SJSA1 (cell line): ENCODE data around the gene RPL22L1. TPM values are rescaled to one million over a fixed set of nuclear protein-coding genes. Genes with fewer than 3 reads are reported as not detected.
"Not testable (repeated sequence)": the region's sequence is repeated elsewhere in the genome, so short reads cannot be mapped to it uniquely, and the experiment has no call there.

ENCODE experiments used
- DNase-seq, 2 experiments: peaks; one replicate each; pipeline ENCODE4 v3.0.0-alpha.2; 2015 to 2020; ENCODE audit warnings: low spot score in 2 of 2, low read depth in 1 of 2
- H3K27ac ChIP-seq: fragments of 250-450 bp; sonication (Bioruptor Pico); 2 replicates; pipeline ENCODE4 v1.5.1; 2020; ENCODE audit warnings: mild to moderate bottlenecking, moderate library complexity
- H3K27me3 ChIP-seq: fragments of 250-450 bp; sonication (Bioruptor Pico); replicated peaks from 2 replicates; pipeline ENCODE4 v1.5.1; 2020; ENCODE audit warnings: mild to moderate bottlenecking, moderate library complexity
- H3K36me3 ChIP-seq: fragments of 250-450 bp; sonication (Bioruptor Pico); 2 replicates; pipeline ENCODE4 v1.5.1; 2020; ENCODE audit warnings: mild to moderate bottlenecking
- H3K4me1 ChIP-seq: fragments of 250-450 bp; sonication (Bioruptor Pico); replicated peaks from 2 replicates; pipeline ENCODE4 v1.6.1; 2021; ENCODE audit warnings: mild to moderate bottlenecking
- H3K4me3 ChIP-seq: fragments of 250-450 bp; sonication (Bioruptor Pico); 2 replicates; pipeline ENCODE4 v1.5.1; 2020; ENCODE audit warnings: mild to moderate bottlenecking
- H3K9me3 ChIP-seq: fragments of 250-450 bp; sonication (Bioruptor Pico); replicated peaks from 2 replicates; pipeline ENCODE4 v1.5.1; 2020; ENCODE audit warnings: mild to moderate bottlenecking
- total RNA-seq: library from RNA; depleted of rRNA; stranded (reverse); fragments of >200 nt; shearing (Covaris generic); gene quantifications from 2 replicates; pipeline ENCODE4 v1.2.3, GENCODE V29; 2014

The RPL22L1 gene
- total RNA-seq, 1 experiment from 2014 or later: 38.9 TPM

DNA sequence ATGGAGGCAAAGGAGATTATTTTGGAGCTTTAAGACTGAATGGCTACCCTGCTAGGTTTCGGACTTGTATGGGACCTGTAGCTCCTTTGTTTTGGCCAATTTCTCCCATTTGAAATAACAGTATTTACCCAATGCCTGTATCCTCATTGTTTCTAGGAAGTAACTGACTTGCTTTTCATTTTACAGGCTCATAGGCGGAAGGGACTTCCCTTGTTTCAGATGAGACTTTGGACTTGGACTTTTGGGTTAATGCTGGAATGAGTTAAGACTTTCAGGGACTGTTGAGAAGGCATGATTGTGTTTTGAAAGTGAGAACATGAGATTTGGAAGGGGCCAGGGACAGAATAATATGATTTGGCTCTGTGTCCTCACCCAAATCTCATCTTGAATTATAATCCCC is 28.0 kb upstream of the RPL22L1 start:
- no peak overlapping the region for H3K4me3 ChIP-seq
- H3K27ac ChIP-seq: no peak overlapping the region
- no peak for DNase-seq
- H3K36me3 ChIP-seq: no peaks in the 10 kb centered on the region
- H3K4me1 ChIP-seq: no peaks in the 10 kb centered on the region
- no peaks in the 10 kb centered on the region for H3K27me3 ChIP-seq
- no peaks in the 10 kb centered on the region for H3K9me3 ChIP-seq

GRCh38 chr3:170897199-170897598 is 27.2 kb upstream of the RPL22L1 start:
- not testable (repeated sequence) for H3K9me3 ChIP-seq, H3K36me3 ChIP-seq, H3K27ac ChIP-seq, DNase-seq, H3K4me1 ChIP-seq, H3K27me3 ChIP-seq, H3K4me3 ChIP-seq

- Histone ChIP-seq H3K4me3 (no peak overlapping the region), H3K9me3 (no peaks in the 10 kb centered on the region), H3K27ac (no peak overlapping the region), H3K36me3 (no peaks in the 10 kb centered on the region), H3K27me3 (no peaks in the 10 kb centered on the region), H3K4me1 (no peaks in the 10 kb centered on the region)
- DNase-seq: no peak
These were observed 26.8 kb upstream of the RPL22L1 start for GRCh38 chr3:170896781-170897180.

- H3K36me3 ChIP-seq, H3K4me1 ChIP-seq, DNase-seq, H3K27ac ChIP-seq, H3K4me3 ChIP-seq, H3K9me3 ChIP-seq, H3K27me3 ChIP-seq: not testable (repeated sequence)
These were observed 26.3 kb upstream of the RPL22L1 start for GRCh38 chr3:170896333-170896732.

- Histone ChIP-seq H3K4me3 (no peak overlapping the region), H3K36me3 (no peaks in the 10 kb centered on the region), H3K27ac (no peak overlapping the region), H3K27me3 (no peaks in the 10 kb centered on the region), H3K4me1 (no peaks in the 10 kb centered on the region), H3K9me3 (no peaks in the 10 kb centered on the region)
- DNase-seq: no peak
These were observed 23.9 kb upstream of the RPL22L1 start for GRCh38 chr3:170893895-170894294.

- no peaks in the 10 kb centered on the region for H3K27me3 ChIP-seq
- no peak for DNase-seq
- H3K4me3 ChIP-seq: no peak overlapping the region
- H3K9me3 ChIP-seq: no peaks in the 10 kb centered on the region
- H3K27ac ChIP-seq: no peak overlapping the region
- no peaks in the 10 kb centered on the region for H3K4me1 ChIP-seq
- H3K36me3 ChIP-seq: no peaks in the 10 kb centered on the region
These were observed 19.6 kb upstream of the RPL22L1 start for GRCh38 chr3:170889630-170890029.

DNA sequence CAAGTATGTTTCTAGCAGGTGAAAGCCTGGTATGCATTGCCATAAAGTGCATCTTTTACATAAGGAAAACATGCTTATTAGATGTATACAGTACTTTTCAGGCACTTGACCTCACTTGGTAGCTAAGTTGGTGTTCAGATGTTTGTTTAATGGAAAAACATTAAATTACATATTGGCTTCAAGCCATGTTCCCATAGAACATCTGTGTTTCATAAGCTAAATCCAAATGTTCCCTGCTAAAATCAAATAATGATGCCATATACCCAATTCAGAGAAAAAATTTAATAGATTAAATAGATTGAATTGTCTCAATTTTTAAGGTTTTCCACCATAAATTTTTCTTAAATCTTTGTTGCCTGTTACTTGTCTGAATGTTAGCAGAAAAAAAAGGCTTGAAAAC is 19.1 kb upstream of the RPL22L1 start:
- no peaks in the 10 kb centered on the region for H3K36me3 ChIP-seq
- no peaks in the 10 kb centered on the region for H3K27me3 ChIP-seq
- DNase-seq: no peak
- no peaks in the 10 kb centered on the region for H3K4me1 ChIP-seq
- no peak overlapping the region for H3K27ac ChIP-seq
- no peak overlapping the region for H3K4me3 ChIP-seq
- H3K9me3 ChIP-seq: no peaks in the 10 kb centered on the region

DNA sequence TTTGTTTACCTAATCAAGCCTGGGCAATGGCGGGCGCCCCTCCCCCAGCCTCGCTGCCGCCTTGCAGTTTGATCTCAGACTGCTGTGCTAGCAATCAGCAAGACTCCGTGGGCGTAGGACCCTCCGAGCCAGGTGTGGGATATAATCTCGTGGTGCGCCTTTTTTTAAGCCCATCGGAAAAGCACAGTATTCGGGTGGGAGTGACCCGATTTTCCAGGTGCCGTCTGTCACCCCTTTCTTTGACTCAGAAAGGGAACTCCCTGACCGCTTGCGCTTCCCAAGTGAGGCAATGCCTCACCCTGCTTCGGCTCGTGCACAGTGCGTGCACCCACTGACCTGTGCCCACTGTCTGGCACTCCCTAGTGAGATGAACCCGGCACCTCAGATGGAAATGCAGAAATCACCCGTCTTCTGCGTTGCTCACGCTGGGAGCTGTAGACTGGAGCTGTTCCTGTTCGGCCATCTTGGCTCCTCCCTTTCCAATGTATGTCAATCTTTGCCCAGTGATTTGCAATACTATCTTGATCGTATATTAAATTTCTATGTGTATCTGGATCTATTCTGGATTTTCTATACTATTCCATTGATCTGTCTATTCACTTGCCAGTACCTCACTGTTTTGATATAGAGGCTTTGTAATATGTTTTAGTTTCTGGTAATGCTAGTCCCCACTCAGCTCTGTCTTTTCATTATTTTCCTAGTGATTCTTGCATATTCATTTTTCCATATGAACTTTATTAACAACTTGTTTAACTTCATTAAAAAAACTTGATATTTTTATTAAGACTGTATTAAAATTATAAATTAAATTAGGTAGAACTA is 14.3 kb upstream of the RPL22L1 start:
- H3K9me3 ChIP-seq, H3K4me3 ChIP-seq, H3K27me3 ChIP-seq, H3K4me1 ChIP-seq, H3K36me3 ChIP-seq, DNase-seq, H3K27ac ChIP-seq: not testable (repeated sequence)

GRCh38 chr3:170878688-170879087 is 8.7 kb upstream of the RPL22L1 start:
- H3K4me1 ChIP-seq, H3K9me3 ChIP-seq, DNase-seq, H3K27me3 ChIP-seq, H3K27ac ChIP-seq, H3K4me3 ChIP-seq, H3K36me3 ChIP-seq: not testable (repeated sequence)

GRCh38 chr3:170877311-170877710 is 7.3 kb upstream of the RPL22L1 start:
- not testable (repeated sequence) for H3K27me3 ChIP-seq, H3K4me1 ChIP-seq, H3K27ac ChIP-seq, H3K36me3 ChIP-seq, H3K9me3 ChIP-seq, DNase-seq, H3K4me3 ChIP-seq

GRCh38 chr3:170876537-170876936 is 6.5 kb upstream of the RPL22L1 start:
- H3K36me3 ChIP-seq: no peaks in the 10 kb centered on the region
- H3K4me3 ChIP-seq: no peak overlapping the region
- no peak for DNase-seq
- H3K9me3 ChIP-seq: no peaks in the 10 kb centered on the region
- H3K27ac ChIP-seq: no peak overlapping the region
- no peaks in the 10 kb centered on the region for H3K27me3 ChIP-seq
- H3K4me1 ChIP-seq: no peaks in the 10 kb centered on the region

- Histone ChIP-seq H3K36me3 (peaks cover 44% of the 10 kb centered on the region), H3K27me3 (no peaks in the 10 kb centered on the region), H3K4me1 (peaks cover 15% of the 10 kb centered on the region; the same call in 1 of the 2 replicates), H3K27ac (peak overlapping the region; percentile 79), H3K4me3 (peak overlapping the region; percentile 51), H3K9me3 (no peaks in the 10 kb centered on the region)
- DNase-seq: peak in 1 of 2 experiments; percentile 23
These were observed 780 bp downstream of the RPL22L1 start for GRCh38 chr3:170869239-170869590.

DNA sequence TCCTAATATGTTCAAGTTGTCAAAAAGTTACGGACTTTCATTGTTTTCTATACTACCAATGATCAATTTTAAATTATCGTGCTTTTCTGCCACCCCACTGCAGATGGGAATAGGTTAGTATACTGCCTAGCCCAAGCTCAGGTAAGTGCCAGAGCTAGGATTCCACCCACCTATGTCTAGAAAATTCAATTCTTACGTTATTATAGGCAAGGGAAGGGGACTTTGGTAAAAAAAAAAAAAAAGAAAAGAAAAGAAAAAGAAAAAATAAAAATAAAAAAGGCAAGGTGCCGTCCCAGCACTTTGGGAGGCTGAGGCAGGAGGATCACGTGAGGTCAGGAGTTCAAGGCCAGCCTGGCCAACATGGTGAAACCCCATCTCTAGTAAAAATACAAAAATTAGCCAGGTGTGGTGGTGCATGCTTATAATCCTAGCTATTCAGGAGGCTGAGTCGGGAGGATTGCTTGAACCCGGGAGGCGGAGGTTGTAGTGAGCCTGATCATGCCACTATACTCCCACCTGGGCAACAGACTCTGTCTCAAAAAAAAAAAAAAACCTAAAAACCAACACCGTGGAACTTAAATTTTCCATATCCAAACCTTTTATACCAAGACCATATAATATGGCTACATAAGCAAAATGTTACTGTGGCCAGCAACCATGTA is 1.3 kb downstream of the RPL22L1 start:
- H3K9me3 ChIP-seq: no peaks in the 10 kb centered on the region
- H3K36me3 ChIP-seq: peaks cover 44% of the 10 kb centered on the region
- H3K27ac ChIP-seq: no peak overlapping the region
- peak overlapping the region; percentile 51 for H3K4me3 ChIP-seq
- H3K27me3 ChIP-seq: no peaks in the 10 kb centered on the region
- H3K4me1 ChIP-seq: peaks cover 15% of the 10 kb centered on the region; the same call in 1 of the 2 replicates
- no peak for DNase-seq

DNA sequence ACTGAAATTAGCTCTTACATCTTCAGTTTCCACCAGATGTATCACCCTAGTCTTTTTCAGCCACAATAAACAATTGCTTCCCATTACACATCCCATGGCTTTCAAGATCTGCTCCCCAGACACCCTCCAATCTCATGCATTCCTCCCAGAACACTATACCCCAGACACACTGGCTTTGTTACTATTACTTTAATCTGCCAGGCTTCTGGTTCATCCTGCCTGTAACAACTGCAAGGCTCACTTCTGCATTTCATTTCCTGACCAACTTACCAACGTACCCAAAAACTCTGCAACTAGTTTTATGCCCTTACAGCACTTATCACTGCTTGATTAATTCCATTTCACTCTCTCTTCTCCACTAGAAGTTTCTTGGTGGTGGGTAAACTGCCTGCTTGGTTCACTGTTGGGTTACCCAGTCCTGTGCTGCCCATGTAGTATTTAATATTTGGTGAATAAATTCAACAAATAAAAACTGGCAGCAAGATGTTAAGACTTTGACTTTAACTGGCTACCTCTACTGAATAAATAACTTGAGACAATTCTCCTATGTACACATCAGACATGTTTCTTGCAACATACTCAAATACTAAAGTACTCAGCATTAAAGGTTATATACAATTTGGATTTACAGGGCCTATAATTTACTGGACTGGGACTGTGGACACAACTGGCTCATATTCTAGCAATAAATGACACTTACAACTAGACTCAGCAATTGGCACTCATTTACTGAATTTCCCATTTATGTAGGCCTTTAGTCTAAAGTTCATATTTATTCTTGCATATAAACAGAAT is 2.7 kb downstream of the RPL22L1 start:
- no peak for DNase-seq
- Histone ChIP-seq H3K27ac (no peak overlapping the region), H3K9me3 (no peaks in the 10 kb centered on the region), H3K4me1 (peaks cover 15% of the 10 kb centered on the region; the same call in 1 of the 2 replicates), H3K4me3 (no peak overlapping the region), H3K36me3 (peaks cover 44% of the 10 kb centered on the region), H3K27me3 (no peaks in the 10 kb centered on the region)
